Stomach (tissue), 8 donors: Measurements from ENCODE around the gene LHX4. TPM values are rescaled to one million over a fixed set of nuclear protein-coding genes. Genes with fewer than 3 reads are reported as not detected.

Source experiments
- polyA plus RNA-seq, 3 donors: library from polyadenylated mRNA; stranded (reverse); fragments of 200-250 nt; gene quantifications; one replicate each; pipeline ENCODE4 v1.2.3, GENCODE V29; 2013
- total RNA-seq, 5 donors: library from RNA; depleted of rRNA; stranded (reverse); fragments of >200 nt; gene quantifications; one replicate each; pipeline versions ENCODE4 v1.1.0 to v1.2.3, GENCODE V29; 2014 to 2016
- donor health status: healthy with polysubstance abuse.
- donor health status: Bipolar disorder and iron deficiency.
- donor health status: healthy.

LHX4 gene
- total and polyA plus RNA-seq, 8 donors = 0.03 to 0.18 TPM; not detected in 6

Other genes starting within 250 kb of the LHX4 start
- gene QSOX1, start 75.4 kb upstream of the LHX4 start, total RNA-seq = 100 to 1,000 TPM in 3 of 5 donors, 10 to 100 TPM in 2; 58.3 to 323 (median 129) TPM
- 100 to 1,000 TPM in 2 of 3 donors, 10 to 100 TPM in 1; 38.5 to 118 (median 103) TPM for gene QSOX1, start 75.4 kb upstream of the LHX4 start, polyA plus RNA-seq